HCT116 (cell line): Measurements from ENCODE around the gene WBP2NL. TPM values are rescaled to one million over a fixed set of nuclear protein-coding genes. Genes with fewer than 3 reads are reported as not detected.

Experiments used
- ATAC-seq: fragments of 200-7000 bp; cut with Tn5 transposase; 2 replicates; pipeline ENCODE4 v1.9.1; 2020; ENCODE audit warnings: mild to moderate bottlenecking, moderate library complexity
- BruUV-seq: library from RNA; stranded (reverse); fragments of 400-500 nt; replicated peaks from 2 replicates; lab custom pipeline; 2021; lab: Mats Ljungman, UMichigan
- CTCF ChIA-PET: fragments of 300-600 bp; sonication (Branson Sonifier 250); formaldehyde crosslinking; loops from one replicate; lab custom pipeline; 2021; ENCODE audit warnings: antibody characterized with exemption; lab: Charles Lee
- POLR2A ChIA-PET: fragments of 300-600, 350-600 bp; sonication (Branson Sonifier 250); formaldehyde crosslinking; loops from one replicate; lab custom pipeline; 2021; ENCODE audit warnings: antibody characterized with exemption; lab: Charles Lee
- RAD21 ChIA-PET, 2 experiments: fragments of 300-600 bp; sonication (Branson Sonifier 250); formaldehyde crosslinking; loops; one replicate each; lab custom pipeline; 2023; ENCODE audit warnings: low total read pairs in 2 of 2; ENCODE audit not compliant: uncharacterized antibody in 2 of 2, unreplicated experiment in 2 of 2, low non-redundant PET in 1 of 2; lab: Charles Lee
- DNase-seq: peaks from one replicate; pipeline ENCODE4 v3.0.0-alpha.2; 2010; ENCODE audit warnings: low read depth, low spot score
- H2AFZ ChIP-seq: fragments of 200-600 bp; shearing (Covaris generic), sonication (generic); 2 replicates; pipeline ENCODE4 v1.6.1; 2017; ENCODE audit warnings: low read depth, mixed run types, mixed read lengths, antibody characterized with exemption, low read length; ENCODE audit not compliant: poor library complexity, severe bottlenecking
- H3K27ac ChIP-seq: 2 replicates; pipeline ENCODE4 v1.5.1; 2012; ENCODE audit warnings: low read depth, low read length
- H3K27me3 ChIP-seq: fragments of 200-600 bp; sonication (generic); 2 replicates; pipeline ENCODE4 v1.6.1; 2016; ENCODE audit warnings: mixed run types, low read length, mixed read lengths; ENCODE audit not compliant: insufficient read depth
- H3K36me3 ChIP-seq, 2 experiments: fragments of 200-500 bp in 1 of 2; fragments of 200-600 bp in 1 of 2; sonication (Bioruptor generic) in 1 of 2; sonication (generic) in 1 of 2; 2 replicates each; pipeline versions ENCODE4 v1.5.1 to v1.6.1; 2014 to 2016; ENCODE audit warnings: low read length in 2 of 2, inconsistent platforms in 1 of 2, mixed read lengths in 1 of 2, mixed run types in 1 of 2; ENCODE audit not compliant: insufficient read depth in 2 of 2, control insufficient read depth in 1 of 2
- H3K4me1 ChIP-seq, 2 experiments: fragments of 200-600 bp in 1 of 2; sonication (generic) in 1 of 2; 2 replicates each; pipeline versions ENCODE4 v1.5.1 to v1.6.1; 2012 to 2017; ENCODE audit warnings: low read length in 2 of 2, inconsistent platforms in 1 of 2, mild to moderate bottlenecking in 1 of 2, mixed read lengths in 1 of 2, mixed run types in 1 of 2, moderate library complexity in 1 of 2; ENCODE audit not compliant: insufficient read depth in 2 of 2, control insufficient read depth in 1 of 2
- H3K4me2 ChIP-seq: fragments of 200-600 bp; sonication (generic); 2 replicates; pipeline ENCODE4 v1.6.1; 2017; ENCODE audit warnings: mixed run types, low read length, mixed read lengths
- H3K4me3 ChIP-seq, 2 experiments: fragments of 200-600 bp in 1 of 2; sonication (generic) in 1 of 2; replicated peaks in 1 of 2; 2 replicates each; pipeline ENCODE4 v1.5.1; 2011 to 2016; ENCODE audit warnings: low read length in 2 of 2, control low read depth in 1 of 2, low read depth in 1 of 2, mild to moderate bottlenecking in 1 of 2, mixed read lengths in 1 of 2, mixed run types in 1 of 2
- H3K79me2 ChIP-seq: fragments of 200-600 bp; sonication (generic); 2 replicates; pipeline ENCODE4 v1.6.1; 2017; ENCODE audit warnings: mild to moderate bottlenecking, mixed run types, low read length, moderate library complexity, mixed read lengths; ENCODE audit not compliant: insufficient read depth
- H3K9ac ChIP-seq: fragments of 200-600 bp; sonication (generic); 2 replicates; pipeline ENCODE4 v1.6.1; 2016; ENCODE audit warnings: low read length, mixed read lengths
- H3K9me2 ChIP-seq: fragments of 200-600 bp; sonication (generic), shearing (Covaris generic); 2 replicates; pipeline ENCODE4 v1.6.1; 2017; ENCODE audit warnings: mixed run types, mild to moderate bottlenecking, moderate library complexity; ENCODE audit not compliant: insufficient read depth
- H3K9me3 ChIP-seq, 2 experiments: fragments of 200-500 bp in 1 of 2; fragments of 200-600 bp in 1 of 2; sonication (Bioruptor generic) in 1 of 2; sonication (generic) in 1 of 2; 2 replicates each; pipeline ENCODE4 v1.6.1; 2014 to 2017; ENCODE audit warnings: low read length in 2 of 2, mixed read lengths in 2 of 2, inconsistent platforms in 1 of 2, low read depth in 1 of 2, mild to moderate bottlenecking in 1 of 2, mixed run types in 1 of 2, moderate library complexity in 1 of 2; ENCODE audit not compliant: control insufficient read depth in 1 of 2, insufficient read depth in 1 of 2
- H4K20me1 ChIP-seq: fragments of 200-600 bp; sonication (generic), shearing (Covaris generic); 2 replicates; pipeline ENCODE4 v1.6.1; 2017; ENCODE audit warnings: mixed run types, mild to moderate bottlenecking, moderate library complexity; ENCODE audit not compliant: insufficient read depth
- EGR1 ChIP-seq: IDR thresholded peaks from 2 replicates; pipeline ENCODE4 v1.6.1; 2012; ENCODE audit warnings: low read depth
- MAX ChIP-seq: IDR thresholded peaks from 2 replicates; pipeline ENCODE4 v1.6.1; 2012
- SP1 ChIP-seq: IDR thresholded peaks from 2 replicates; pipeline ENCODE4 v1.6.1; 2012; ENCODE audit warnings: low read depth
- YY1 ChIP-seq: IDR thresholded peaks from 2 replicates; pipeline ENCODE4 v1.6.1; 2011; ENCODE audit warnings: low read length, low read depth, moderate library complexity, mild to moderate bottlenecking; ENCODE audit not compliant: insufficient replicate concordance; ENCODE audit errors: extremely low read depth
- ZNF274 ChIP-seq: fragments of 200-500 bp; sonication (Bioruptor generic); IDR thresholded peaks from 2 replicates; pipeline ENCODE4 v1.6.1; 2014; ENCODE audit warnings: mild to moderate bottlenecking, low read depth, low read length, inconsistent platforms
- intact Hi-C: fragments of 100-400 bp; cut with micrococcal nuclease; formaldehyde crosslinking; loops from 2 replicates; pipeline ENCODE4 v1.10.0; 2022
- total RNA-seq: library from RNA; stranded (reverse); gene quantifications from one replicate; pipeline ENCODE4 v1.2.1, GENCODE V29; 2021; ENCODE audit not compliant: unreplicated experiment
- TF ChIP-seq, protein P1 (sequence below): IDR thresholded peaks from 2 replicates; pipeline ENCODE4 v1.6.1; 2012; ENCODE audit warnings: low read depth
- TF ChIP-seq, protein P2 (sequence below): IDR thresholded peaks from 2 replicates; pipeline ENCODE4 v1.6.1; 2011; ENCODE audit warnings: mild to moderate bottlenecking, low read length, moderate library complexity; ENCODE audit not compliant: insufficient replicate concordance; ENCODE audit errors: extremely low read depth

The WBP2NL gene
- total RNA-seq, 1 experiment from 2014 or later = not detected

DNA sequence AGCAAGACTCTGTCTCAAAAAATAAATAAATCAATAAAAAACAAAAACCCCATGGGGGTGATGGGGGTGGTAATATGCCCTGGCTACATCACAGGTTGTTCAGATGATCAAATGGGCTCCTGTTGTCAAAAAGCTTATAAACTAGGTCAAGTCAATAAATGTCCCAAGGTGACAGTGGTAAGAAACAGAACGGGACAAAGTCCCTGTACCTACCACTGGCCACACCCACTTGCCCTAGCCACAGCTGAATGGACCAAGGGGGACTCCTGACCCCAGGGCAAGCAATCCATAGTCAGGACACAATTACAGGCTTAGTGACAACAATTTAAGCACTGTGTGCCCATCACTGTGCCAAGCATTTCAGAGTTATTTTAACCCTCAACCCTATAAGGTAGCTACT is 66.0 kb downstream of the WBP2NL start:
- Histone ChIP-seq H3K9me3 (no peaks in the 10 kb centered on the region), H4K20me1 (no peaks in the 10 kb centered on the region), H3K27me3 (no peaks in the 10 kb centered on the region), H3K4me3 (no peak overlapping the region), H3K9me2 (no peaks in the 10 kb centered on the region), H3K79me2 (no peaks in the 10 kb centered on the region), H2AFZ (no peak overlapping the region), H3K4me1 (peaks cover under 1% of the 10 kb centered on the region in 2 experiments; a peak in 3 of 4 replicates), H3K4me2 (no peak overlapping the region), H3K27ac (no peak overlapping the region), H3K36me3 (peaks cover 4 to 15% of the 10 kb centered on the region in 2 experiments), H3K9ac (no peak overlapping the region)
- ChIA-PET CTCF (no interaction called here), POLR2A (no interaction called here), RAD21 (no interaction called here)
- BruUV-seq = no TSS peak
- no peak for DNase-seq
- TF ChIP-seq, protein P1, sequence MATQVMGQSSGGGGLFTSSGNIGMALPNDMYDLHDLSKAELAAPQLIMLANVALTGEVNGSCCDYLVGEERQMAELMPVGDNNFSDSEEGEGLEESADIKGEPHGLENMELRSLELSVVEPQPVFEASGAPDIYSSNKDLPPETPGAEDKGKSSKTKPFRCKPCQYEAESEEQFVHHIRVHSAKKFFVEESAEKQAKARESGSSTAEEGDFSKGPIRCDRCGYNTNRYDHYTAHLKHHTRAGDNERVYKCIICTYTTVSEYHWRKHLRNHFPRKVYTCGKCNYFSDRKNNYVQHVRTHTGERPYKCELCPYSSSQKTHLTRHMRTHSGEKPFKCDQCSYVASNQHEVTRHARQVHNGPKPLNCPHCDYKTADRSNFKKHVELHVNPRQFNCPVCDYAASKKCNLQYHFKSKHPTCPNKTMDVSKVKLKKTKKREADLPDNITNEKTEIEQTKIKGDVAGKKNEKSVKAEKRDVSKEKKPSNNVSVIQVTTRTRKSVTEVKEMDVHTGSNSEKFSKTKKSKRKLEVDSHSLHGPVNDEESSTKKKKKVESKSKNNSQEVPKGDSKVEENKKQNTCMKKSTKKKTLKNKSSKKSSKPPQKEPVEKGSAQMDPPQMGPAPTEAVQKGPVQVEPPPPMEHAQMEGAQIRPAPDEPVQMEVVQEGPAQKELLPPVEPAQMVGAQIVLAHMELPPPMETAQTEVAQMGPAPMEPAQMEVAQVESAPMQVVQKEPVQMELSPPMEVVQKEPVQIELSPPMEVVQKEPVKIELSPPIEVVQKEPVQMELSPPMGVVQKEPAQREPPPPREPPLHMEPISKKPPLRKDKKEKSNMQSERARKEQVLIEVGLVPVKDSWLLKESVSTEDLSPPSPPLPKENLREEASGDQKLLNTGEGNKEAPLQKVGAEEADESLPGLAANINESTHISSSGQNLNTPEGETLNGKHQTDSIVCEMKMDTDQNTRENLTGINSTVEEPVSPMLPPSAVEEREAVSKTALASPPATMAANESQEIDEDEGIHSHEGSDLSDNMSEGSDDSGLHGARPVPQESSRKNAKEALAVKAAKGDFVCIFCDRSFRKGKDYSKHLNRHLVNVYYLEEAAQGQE = no peak
- no peak for TF ChIP-seq ZNF274
- no peak for TF ChIP-seq SP1
- TF ChIP-seq, protein P2, sequence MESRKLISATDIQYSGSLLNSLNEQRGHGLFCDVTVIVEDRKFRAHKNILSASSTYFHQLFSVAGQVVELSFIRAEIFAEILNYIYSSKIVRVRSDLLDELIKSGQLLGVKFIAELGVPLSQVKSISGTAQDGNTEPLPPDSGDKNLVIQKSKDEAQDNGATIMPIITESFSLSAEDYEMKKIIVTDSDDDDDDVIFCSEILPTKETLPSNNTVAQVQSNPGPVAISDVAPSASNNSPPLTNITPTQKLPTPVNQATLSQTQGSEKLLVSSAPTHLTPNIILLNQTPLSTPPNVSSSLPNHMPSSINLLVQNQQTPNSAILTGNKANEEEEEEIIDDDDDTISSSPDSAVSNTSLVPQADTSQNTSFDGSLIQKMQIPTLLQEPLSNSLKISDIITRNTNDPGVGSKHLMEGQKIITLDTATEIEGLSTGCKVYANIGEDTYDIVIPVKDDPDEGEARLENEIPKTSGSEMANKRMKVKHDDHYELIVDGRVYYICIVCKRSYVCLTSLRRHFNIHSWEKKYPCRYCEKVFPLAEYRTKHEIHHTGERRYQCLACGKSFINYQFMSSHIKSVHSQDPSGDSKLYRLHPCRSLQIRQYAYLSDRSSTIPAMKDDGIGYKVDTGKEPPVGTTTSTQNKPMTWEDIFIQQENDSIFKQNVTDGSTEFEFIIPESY = no peak
- TF ChIP-seq EGR1 = no peak
- TF ChIP-seq YY1 = no peak
- no peak for TF ChIP-seq MAX
- ATAC-seq = no peak
- intact Hi-C loops = no loop called here
